ENCODE results near the gene FOLR3.
A peak's percentile ranks its signal among the peaks of the same experiment; 100 is the strongest.
"Not testable (repeated sequence)": the region's sequence is repeated elsewhere in the genome, so short reads cannot be mapped to it uniquely, and the experiment has no call there.

The FOLR3 gene

DNA sequence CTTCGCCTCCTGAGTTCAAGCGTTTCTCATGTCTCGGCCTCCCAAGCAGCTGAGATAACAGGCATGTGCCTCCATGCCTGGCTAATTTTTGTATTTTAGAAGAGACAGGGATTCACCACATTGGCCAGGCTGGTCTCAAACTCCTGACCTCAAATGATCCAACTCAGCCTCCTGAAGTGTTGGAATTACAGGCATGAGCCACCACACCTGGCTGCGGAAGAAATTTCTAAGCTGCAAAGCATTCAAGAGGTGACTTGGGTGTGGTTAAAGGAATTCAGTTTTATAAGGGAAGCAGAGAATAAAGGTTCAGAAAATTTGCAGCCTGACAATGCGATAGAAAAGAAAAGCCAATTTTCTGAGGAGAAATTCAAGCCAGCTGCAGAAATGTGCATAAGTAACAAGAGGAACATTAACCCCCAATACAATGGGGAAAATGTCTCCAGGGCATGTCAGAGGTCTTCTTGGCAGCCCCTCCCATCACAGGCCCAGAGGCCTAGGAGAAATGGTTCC, 33.6 kb downstream of the FOLR3 start:
- not testable (repeated sequence) for DNase-seq

DNA sequence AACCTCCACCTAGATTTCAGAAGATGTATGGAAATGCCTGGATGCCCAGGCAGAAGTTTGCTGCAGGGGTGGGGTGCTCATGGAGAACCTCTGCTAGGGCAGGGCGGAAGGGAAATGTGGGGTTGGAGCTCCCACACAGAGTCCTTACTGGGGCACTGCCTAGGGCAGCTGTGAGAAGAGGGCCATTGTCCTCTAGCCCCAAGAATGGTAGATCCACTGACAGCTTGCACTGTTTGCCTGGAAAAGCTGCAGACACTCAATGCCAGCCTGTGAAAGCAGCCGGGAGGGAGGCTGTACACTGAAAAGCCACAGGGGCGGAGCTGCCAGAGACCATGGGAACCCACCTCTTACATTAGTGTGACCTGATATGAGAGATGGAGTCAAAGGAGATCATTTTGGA, 34.2 kb downstream of the FOLR3 start:
- DNase-seq: not testable (repeated sequence)

DNA sequence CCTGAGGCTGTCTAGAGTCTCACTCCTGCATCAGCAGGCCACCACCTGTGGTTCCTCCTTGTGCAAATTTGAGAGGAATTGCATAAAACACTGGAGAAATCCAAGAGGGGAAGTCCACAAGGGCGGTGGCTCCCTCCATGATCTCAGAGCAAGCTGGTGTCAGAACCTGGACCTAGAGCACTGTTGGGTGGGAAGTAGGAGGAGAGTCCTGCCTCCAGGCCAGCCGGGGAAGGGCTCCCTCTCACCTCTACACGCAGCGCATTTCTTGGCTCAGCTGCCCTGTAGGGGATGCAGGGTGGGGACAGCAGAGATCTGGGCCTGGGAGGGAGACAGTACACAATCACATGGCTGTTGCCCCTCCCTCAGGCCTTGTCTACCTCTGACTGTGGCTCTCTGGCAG, 36.5 kb downstream of the FOLR3 start:
- DNase-seq: not testable (repeated sequence)

DNA sequence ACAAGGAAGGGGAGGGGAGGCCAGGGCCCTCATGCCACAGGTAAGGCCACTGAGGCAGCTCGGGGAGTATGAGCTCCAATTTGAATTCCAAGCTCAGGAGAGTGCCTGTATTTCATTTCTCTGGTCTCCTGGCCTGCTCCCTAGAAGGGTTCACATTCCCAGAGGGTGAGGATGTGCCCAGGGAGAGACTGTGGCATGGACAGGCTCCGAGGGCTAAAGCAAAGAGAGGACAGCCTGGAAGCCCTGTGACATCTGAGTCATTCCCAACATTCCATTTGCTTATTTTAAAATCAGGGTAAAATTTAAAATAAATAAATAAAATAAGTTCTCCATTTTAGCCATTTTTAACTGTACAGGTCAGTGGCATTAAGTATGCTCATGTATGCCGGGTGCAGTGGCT, 37.8 kb downstream of the FOLR3 start:
- DNase-seq: no peak

DNA sequence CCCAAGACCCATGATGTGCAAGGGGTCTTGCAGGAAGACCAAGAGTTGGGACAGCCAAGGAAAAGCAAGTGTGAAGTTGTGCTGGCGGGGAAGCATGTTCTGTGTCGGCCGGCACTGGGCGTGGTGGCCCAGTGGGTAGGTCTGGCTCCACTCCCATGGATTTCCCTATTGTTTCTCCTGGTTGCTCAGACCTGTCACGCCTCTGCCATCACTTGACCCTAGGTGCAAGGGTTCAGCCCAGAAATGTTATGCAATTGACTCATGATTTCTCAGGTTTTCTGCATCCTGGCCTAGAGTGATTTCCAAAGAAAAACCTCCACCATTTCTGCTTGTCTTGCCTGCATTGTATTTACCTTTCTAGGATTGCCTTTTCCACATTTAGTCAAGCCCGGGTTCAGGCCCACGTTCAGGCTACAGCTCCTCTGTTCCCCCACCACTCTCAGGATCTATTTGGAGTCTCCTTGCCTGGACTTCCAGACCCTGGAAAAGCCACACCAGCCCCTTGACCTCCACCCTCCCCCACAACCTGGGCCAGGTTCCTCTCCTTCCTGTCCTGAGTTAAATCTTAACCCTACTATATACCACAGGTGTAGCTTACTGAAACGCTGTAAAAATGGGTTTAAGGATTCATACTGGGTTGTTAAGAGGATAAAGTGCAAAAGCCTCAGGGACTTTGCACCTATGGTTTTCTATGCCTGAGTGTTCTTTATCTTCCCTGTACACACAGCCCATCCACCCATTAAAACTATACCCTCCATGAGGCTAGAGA, 39.0 kb downstream of the FOLR3 start:
- DNase-seq: no peak

DNA sequence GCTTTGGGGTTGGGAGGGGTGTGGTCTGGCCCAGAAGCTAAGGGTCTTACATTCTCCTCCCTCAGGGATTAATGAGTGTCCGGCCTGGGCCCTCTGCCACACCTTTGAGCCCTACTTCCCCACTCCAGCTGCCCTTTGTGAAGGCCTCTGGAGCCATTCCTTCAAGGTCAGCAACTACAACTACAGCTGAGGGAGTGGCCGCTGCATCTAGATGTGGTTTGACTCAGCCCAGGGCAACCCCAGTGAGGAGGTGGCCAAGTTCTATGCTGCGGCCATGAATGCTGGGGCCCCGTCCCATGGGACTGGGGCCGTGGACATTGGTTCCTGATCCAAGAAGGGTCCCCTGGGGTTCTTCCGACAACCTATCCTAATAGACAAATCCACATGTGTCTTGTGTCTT, 42.1 kb downstream of the FOLR3 start:
- DNase-seq: no peak

DNA sequence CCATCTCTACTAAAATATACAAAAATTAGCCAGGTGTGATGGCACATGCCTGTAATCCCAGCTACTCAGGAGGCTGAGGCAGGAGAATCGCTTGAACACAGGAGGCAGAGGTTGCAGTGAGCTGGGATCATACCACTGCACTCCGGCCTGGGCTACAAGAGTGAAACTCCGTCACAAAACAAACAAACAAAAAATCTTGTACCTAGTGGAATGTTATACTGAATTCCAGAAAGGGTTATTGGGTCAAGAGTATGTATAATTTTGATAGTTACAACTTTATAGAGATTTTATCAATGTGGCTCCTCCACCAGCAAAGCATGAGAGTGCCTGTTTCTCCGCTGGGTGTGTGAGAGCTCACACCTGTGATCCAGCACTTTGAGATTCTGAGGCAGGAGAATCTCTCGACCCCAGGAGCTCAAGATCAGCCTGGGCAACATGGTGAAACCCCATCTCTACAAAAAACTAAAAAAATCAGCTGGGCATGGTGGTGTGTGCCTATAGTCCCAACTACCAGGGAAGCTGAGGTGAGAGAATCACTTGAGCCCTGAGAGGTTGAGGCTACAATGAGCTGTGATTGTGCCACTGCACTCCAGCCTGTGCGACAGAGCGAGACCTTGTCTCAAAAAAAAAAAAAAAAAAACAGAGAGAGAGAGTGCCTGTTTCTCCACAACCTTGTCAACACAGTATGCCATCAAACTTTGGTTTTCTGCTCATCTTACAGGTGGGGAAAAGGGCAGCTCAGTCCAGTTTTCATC, 43.7 kb downstream of the FOLR3 start:
- no peak for DNase-seq

DNA sequence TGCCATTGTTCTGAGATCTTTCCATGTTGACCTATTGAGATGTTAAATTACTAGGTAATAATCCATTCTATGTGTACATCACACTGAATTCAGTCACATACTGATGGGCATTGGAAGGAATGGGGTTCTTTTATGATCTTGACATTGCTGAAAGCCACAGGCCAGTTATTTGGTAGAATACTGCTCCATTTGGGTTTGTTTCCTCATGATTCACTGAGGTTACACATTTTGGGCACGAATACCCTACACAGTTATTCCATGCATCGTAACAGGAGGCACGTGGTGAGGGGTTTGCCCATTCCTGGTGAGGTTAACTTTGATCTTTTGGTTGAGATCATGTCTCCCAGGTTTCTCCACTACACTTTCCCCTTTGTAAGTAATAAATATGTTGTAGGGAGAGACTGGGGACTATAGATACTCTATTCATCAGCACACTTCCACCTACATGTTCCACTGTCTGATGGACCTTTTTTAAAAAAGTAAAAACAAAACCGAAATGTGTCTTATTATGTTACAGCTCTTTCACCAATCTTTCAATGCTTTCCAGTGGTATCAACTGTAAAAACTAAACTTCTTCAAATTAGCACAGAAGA, 44.4 kb downstream of the FOLR3 start:
- DNase-seq: peak; percentile 17

DNA sequence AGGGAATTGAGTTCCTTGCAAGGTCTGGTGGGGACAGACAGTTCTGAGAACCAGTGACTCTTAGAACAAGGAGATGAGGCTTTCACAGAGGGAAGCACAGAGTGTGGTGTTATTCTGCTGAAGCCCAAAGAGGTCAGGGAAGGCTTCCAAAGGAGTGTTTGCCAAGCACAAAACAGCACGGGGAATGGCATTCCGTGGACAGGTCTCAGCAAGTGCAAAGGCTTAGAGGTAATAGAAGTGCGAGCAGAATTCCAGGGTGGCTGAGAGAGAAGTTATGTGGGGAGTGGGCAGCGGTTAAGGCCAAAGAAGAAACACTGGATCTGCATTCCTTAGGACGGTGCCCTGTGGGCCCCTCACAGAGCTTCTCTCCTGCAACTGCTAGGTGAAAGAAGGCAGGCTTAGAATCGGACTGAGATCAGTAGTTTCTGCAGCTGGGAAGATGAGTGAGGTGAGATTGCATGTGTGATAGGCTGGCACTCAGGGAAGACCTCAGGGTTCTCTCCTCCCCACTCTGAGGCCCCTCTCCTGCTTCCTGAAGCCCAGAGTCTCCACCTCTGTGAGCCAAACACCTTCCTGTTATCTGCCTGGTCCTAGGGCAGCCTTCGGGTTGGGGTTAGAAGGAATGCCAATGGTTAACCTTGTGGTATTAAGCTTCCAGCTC, 45.5 kb downstream of the FOLR3 start:
- DNase-seq: not testable (repeated sequence)

DNA sequence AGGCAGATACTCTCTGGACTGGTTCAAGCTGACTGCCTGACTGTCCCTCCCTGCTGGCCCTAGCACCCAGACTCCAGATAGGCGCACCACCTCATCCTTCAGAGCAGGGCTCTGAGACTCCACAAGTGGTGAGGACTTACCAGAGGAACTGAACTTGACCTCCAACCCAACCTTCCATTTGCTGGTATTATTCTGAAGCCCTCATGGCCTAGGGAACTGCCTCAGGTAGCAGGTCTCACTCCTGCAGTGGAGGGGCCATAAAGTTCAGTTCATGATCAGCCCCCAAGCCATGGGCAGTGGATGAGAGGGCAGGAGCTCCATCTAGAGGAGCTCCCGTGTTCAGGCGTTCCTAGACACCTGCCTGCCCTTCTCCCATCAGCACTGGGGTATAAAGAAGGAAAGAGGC, 46.0 kb downstream of the FOLR3 start:
- not testable (repeated sequence) for DNase-seq

DNA sequence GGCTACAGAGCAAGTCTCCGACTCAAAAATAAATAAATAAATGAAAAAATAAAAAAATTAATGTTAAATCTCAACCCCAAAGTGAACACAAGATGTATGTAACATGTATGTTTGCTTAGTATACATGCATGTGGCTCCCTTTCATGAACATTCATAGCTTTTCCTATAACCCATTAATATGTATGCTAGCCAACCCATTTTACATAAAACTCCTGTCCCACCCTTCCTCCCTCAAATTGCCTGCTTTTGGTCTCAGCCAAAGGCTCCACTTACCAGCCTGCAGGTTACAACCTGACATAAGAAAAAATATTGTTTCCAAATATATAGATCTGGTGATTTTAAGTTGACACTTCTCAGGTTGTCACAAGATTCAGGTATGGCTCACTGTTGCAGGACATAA, 52.7 kb downstream of the FOLR3 start:
- DNase-seq: no peak
